Pons (tissue), 1 donor: ENCODE data around the gene SPTBN1.

ENCODE experiments used
- DNase-seq: peaks from one replicate; pipeline ENCODE4 v3.0.0-alpha.2; 2016; ENCODE audit warnings: low spot score

The SPTBN1 gene

DNA sequence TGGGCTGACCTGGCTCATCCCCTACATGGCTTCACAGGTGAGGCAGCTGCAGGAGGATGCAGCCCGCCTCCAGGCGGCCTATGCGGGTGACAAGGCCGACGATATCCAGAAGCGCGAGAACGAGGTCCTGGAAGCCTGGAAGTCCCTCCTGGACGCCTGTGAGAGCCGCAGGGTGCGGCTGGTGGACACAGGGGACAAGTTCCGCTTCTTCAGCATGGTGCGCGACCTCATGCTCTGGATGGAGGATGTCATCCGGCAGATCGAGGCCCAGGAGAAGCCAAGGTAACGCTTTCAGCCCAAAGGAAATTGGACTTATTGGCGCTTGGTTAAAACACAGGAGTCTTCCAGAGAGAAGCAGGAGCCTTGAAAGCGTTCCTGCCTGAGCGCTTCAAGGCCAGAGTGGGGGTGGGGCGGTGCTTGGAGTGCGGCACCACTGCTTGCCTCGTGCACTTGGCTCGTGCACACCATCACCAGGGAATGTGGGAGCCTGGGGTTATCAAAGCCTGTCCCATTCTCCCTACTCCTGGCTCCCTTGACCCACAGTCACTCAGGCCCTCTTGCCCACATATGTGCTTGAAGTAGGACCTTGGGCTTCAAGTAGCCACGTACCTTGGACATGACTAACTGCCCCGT, 197.6 kb downstream of the SPTBN1 start:
- DNase-seq: no peak

GRCh38 chr2:54655046-54655809, 199.1 kb downstream of the SPTBN1 start:
- DNase-seq: no peak

DNA sequence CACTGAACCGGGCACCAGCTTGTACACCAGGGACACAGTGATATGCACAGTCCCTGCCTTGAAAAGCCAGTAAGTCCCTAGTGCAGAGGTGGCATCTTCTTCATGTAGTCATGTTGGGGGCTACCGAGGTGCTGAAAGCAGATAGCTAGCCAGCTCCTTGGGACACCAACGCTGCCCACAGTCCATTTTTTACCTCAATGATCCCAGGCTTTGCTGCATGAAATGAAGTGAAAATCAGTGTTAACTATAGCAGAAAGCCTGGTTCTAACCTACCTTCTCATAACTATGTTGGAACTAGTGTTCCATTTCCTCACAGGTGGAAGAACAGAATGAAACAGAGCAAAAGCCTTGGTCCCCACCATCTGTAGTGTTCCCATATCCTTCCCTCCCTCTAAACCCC, 200.7 kb downstream of the SPTBN1 start:
- no peak for DNase-seq

DNA sequence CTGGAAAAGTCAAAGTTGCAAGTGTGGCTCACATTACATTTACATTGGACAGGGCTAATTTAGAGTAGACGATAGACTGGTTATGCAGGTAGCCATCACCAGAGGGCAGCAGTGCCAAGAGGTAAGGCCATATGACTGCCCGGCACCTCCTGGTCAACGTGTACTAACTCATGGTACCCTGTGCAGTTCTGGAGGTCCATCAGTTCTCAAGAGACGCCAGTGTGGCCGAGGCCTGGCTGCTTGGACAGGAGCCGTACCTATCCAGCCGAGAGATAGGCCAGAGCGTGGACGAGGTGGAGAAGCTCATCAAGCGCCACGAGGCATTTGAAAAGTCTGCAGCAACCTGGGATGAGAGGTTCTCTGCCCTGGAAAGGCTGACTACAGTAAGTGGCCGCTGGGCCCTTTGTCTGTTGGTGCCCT, 201.5 kb downstream of the SPTBN1 start:
- DNase-seq: peak; percentile 58

- DNase-seq: no peak
These were observed 202.5 kb downstream of the SPTBN1 start for GRCh38 chr2:54658564-54659071.

GRCh38 chr2:54659527-54659926, 203.4 kb downstream of the SPTBN1 start:
- DNase-seq: no peak

GRCh38 chr2:54660752-54661151, 204.6 kb downstream of the SPTBN1 start:
- DNase-seq: peak; percentile 37

GRCh38 chr2:54663424-54664030, 207.4 kb downstream of the SPTBN1 start:
- no peak for DNase-seq

GRCh38 chr2:54664238-54664786, 208.2 kb downstream of the SPTBN1 start:
- DNase-seq: no peak

DNA sequence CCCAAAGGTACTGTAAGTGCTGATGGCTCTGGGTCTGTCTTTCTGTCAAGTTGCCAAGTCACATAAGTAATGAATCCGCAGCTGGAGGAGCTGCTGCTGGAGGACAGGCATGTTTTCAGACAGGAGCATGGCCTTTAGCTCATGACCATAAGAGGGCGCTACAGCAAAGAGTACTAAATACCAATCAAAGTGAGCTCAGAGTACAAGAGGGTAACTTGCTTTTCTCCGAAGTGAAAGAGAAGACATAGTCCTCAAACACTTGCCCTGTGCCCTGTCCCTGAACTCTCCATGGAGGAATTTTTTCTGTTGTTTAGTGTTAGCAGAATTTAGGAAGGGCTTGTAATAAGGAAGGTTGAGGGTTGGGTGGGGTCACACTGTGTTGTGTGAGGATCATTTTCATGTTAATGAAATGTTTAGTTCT, 209.3 kb downstream of the SPTBN1 start:
- peak; percentile 38 for DNase-seq

DNA sequence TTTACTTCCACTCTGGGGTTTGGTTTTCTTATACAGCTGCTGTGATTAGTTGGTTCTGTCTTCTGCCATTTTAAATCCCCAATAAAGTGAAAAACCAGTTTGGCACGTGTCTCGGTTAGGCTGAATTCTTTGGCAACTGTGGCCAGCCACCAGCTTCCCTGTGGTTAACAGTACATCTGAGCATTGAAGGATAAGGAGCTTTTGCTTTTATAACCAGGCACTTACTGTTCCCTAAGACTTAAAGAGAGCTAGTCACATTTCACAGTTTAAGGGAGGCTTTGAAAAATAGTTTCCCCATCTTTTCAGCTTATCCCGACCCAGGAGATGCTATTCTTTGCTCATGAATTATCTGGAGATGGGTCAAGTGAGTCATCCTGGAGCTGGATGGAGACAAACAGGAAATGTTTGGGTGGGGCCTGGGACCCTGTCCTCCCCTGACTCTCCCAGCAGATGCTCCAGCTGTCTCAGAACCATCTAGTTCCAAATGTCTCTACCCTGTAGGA, 210.1 kb downstream of the SPTBN1 start:
- DNase-seq: no peak

DNA sequence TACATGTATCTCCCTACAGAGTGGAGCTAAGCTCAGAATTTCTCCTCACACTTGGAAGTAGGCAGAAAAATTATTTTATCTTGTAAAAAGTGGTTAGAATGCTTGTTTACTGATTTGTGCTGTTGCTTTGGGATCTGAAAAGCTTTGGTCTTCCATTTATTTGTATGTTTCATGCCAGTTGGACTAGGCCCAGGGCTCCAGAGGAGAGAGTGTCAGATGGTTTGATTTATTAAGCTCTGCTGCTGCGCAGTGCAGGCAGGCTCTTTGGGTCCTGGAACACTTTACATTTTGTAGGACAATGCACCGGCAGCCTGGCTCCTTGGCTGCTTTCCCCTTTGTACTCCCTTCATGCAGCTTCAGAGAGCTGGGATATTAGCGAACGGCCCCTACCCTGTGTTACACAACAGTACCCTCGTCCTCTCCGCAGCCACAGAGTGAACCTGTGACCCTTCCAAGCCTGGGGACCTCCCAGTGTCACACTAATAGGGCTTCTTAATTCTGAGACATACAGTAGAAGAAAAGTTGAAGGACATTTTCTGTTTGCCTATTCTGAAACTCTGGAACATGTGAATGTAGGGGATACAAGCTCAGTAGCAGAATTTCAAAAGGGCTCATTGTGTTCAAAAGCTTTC, 210.6 kb downstream of the SPTBN1 start:
- peak; percentile 93 for DNase-seq

DNA sequence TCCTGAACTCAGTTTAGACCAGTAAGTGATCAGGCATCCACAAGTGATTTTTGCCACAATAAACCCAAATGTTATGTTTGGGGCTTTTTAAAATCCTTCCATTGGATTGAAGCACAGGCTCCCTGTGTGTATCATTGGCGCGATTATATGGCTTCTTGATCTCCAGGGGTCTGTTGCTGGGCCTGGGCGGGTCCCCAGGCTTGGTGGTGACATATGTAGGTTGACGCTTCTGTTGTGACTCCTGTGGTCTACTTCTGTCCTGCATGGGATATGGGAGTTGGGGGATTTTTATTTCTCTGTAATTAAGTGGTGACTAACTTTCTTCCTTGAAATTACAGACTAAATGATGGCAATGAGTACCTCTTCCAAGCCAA, 211.1 kb downstream of the SPTBN1 start:
- DNase-seq: no peak

GRCh38 chr2:54667726-54668650, 211.9 kb downstream of the SPTBN1 start:
- DNase-seq: no peak

DNA sequence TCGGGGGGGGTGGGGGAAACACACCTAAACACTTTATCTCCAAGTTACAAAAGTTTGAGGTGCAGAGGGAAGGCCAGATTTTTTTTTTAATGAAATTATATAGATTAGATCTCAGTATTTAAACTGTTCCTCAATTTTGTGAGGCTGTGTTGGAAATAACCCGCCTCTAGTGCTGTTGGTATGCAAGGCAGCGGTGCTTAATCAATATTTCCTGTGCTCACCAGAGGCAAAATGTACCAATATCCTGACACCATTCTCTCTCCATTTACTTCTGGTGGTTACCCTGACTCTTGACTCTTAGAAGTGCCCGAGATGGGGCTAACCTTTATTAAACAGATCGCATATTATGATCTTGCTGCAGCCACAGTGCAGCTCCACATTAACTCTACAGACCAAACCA, 212.6 kb downstream of the SPTBN1 start:
- no peak for DNase-seq

DNA sequence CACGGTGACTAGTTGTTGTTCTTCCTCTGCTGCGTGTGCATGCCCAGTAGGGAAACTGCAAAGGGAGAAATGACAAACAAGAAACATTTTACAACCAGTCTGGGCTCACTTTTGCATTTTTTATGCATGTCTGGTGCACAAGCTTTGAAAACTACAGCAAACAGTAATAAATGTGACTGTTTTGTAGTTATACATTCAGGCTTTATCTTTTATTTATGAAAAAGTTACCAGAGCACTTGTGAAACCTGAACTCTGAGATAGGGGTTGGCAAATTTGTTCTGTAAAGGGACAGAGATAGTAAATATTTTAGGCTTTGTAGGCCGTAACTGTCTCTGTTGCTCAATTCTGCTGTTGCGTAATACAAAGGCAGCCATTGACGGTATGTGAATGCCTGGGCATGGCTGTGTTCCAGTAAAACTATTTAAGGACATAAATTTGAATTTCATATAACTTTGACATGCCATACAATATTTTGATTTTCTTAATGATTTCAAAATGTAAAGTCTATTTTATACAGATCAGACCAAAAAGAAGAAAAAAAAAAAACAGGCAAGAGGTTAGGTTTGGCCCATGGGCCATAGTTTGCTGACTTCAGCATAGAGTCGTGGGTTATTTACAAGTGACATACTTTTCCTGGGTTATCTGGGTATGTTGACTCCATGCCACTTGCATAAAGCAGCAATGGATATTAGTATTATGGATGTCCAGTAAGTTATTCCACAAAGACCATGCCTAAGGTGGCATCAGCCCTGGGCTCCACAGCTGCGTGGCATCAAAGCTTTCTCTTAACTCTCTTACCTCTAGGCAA, 213.8 kb downstream of the SPTBN1 start:
- peak; percentile 88 for DNase-seq

- no peak for DNase-seq
These were observed 214.4 kb downstream of the SPTBN1 start for GRCh38 chr2:54670485-54671009.

GRCh38 chr2:54671010-54671409, 214.9 kb downstream of the SPTBN1 start:
- no peak for DNase-seq

GRCh38 chr2:54671875-54672589, 215.9 kb downstream of the SPTBN1 start:
- no peak for DNase-seq
